ENCODE data around the gene TULP1. TPM values are rescaled to one million over a fixed set of nuclear protein-coding genes. Genes with fewer than 3 reads are reported as not detected.

The TULP1 gene
- total and polyA plus RNA-seq, 2 of the 13 experiments (the other 11 are each of a cell fraction or from before 2014, with no cell fraction given) = not detected

DNA sequence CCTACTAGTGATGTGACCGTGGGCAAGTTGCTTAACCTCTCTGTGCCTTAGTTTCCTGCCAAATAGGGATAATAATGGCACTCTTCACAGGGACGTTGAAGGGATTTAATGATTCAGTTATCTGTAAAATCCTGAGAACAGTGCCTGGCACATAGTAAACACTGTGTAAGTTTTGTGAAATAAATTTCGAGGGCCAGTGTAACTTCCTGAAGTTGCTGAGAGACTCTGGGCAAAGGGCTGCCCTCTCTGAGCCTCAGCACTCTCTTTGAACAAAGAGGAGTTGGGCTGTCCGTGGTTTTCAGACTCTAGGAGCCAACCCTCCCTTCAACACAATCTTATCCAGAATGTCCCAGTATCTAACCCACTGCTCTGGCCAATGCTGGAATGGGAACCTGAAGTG lies 13.3 kb downstream of the TULP1 start:
- TF ChIP-seq ZNF589 (CRISPR knock-in tag; conservative IDR thresholded peaks at IDR 0.05) = no peak
- peak; percentile 21; the same call in 1 of the 2 replicates for TF ChIP-seq ZNF768 (CRISPR knock-in tag; IDR thresholded peaks at IDR 0.05)
- ATAC-seq = no peak
- POLR2A ChIA-PET = no interaction called here
- H3K9me3 ChIP-seq (ENCODE audit: low read length) = no peaks in the 10 kb centered on the region
- H3K4me2 ChIP-seq (ENCODE audit: low read depth, low read length) = no peak overlapping the region
- H3K36me3 ChIP-seq (replicated peaks in 1 of 2; ENCODE audit: control insufficient read depth in 1 of 2, insufficient read depth in 2 of 2, low read length in 2 of 2) = no peaks in the 10 kb centered on the region
- H4K20me1 ChIP-seq (ENCODE audit: insufficient read depth, low read length) = peaks cover 14% of the 10 kb centered on the region; the same call in 1 of the 2 replicates
- H3K79me2 ChIP-seq (ENCODE audit: insufficient read depth, low read length) = peaks cover 19% of the 10 kb centered on the region
- H3K27ac ChIP-seq (ENCODE audit: extremely low read length, insufficient read depth, low read length) = no peak overlapping the region
- 26% methylated on average over 4 of the region's 4 CpGs for whole genome bisulfite sequencing (ENCODE audit: low lambda C conversion rate)
- no TSS peak for BruUV-seq (replicated peaks)
- H2AFZ ChIP-seq (ENCODE audit: low read length) = no peak overlapping the region
- CTCF ChIA-PET (ENCODE audit: low intra/inter-chr PET ratio, low total read pairs) = no interaction called here
- peaks cover 44% of the 10 kb centered on the region for H3K4me1 ChIP-seq (ENCODE audit: insufficient read depth, low read length)
- H3K4me3 ChIP-seq (replicated peaks in 1 of 3; ENCODE audit: insufficient read depth in 1 of 3, low read depth in 2 of 3, low read length in 3 of 3) = no peak overlapping the region
- intact Hi-C loops (cut with micrococcal nuclease; ENCODE audit: unreplicated experiment) = no loop called here
- FAIRE-seq = no peak
- peaks cover 6 to 39% of the 10 kb centered on the region in 2 experiments; a peak in 4 of 5 replicates for H3K27me3 ChIP-seq (ENCODE audit: control insufficient read depth in 1 of 2, insufficient read depth in 2 of 2, low read length in 2 of 2)
- DNase-seq (ENCODE audit: low spot score) = no peak
- in situ Hi-C loops (cut with HindIII; ENCODE audit: extremely low pct_ligation_motif_present, low pct_unique_long_range_greater_than_20kb) = no loop called here
- no peak overlapping the region for H3K9ac ChIP-seq (ENCODE audit: insufficient read depth, low read depth, low read length)

DNA sequence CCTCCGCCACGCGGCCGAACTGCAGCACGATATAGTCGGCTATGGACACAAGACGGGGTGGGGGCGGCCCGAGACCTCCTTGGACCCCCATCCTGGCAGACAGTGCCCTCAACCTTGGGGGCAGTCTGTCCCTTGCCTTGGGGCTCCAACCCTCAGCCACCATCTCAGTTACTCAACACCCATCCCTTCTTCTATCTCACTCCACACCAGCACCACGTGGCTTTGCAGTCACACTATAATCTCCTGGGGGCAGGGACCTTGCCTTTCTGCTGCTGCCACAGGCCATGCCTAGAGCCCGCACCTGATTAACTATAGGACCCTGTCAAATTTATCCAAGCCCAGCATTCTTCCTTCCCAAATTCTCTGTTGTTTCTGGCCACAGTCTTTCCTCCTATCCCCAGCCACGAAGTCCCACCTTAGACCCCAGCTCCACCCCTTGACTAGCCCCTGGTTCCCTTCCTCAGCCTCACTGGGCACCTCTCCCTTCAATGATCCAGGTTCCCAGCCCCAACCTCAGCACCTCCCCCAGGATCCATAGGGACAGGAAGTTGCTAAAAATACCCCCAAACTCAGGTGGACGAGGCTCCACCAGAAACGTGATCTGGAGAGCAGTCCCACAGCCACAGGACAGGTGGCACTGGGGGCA lies 14.2 kb downstream of the TULP1 start:
- peak overlapping the region in 1 of 3 experiments; percentile 95; a peak in 4 of 6 replicates for H3K4me3 ChIP-seq (replicated peaks in 1 of 3; ENCODE audit: insufficient read depth in 1 of 3, low read depth in 2 of 3, low read length in 3 of 3)
- H3K27me3 ChIP-seq (ENCODE audit: control insufficient read depth in 1 of 2, insufficient read depth in 2 of 2, low read length in 2 of 2) = peaks cover 6 to 32% of the 10 kb centered on the region in 2 experiments; a peak in 4 of 5 replicates
- no peak overlapping the region for H3K27ac ChIP-seq (ENCODE audit: extremely low read length, insufficient read depth, low read length)
- H3K9me3 ChIP-seq (ENCODE audit: low read length) = no peaks in the 10 kb centered on the region
- TSS peak; percentile 73 for BruUV-seq (replicated peaks)
- DNase-seq (ENCODE audit: low spot score) (no peak), FAIRE-seq (no peak), ATAC-seq (no peak)
- no peak overlapping the region for H2AFZ ChIP-seq (ENCODE audit: low read length)
- intact Hi-C loops (cut with micrococcal nuclease; ENCODE audit: unreplicated experiment) = no loop called here
- peaks cover 52% of the 10 kb centered on the region for H3K4me1 ChIP-seq (ENCODE audit: insufficient read depth, low read length)
- peaks cover 27% of the 10 kb centered on the region for H3K79me2 ChIP-seq (ENCODE audit: insufficient read depth, low read length)
- H3K4me2 ChIP-seq (ENCODE audit: low read depth, low read length) = peak overlapping the region; percentile 69
- H3K36me3 ChIP-seq (replicated peaks in 1 of 2; ENCODE audit: control insufficient read depth in 1 of 2, insufficient read depth in 2 of 2, low read length in 2 of 2) = peaks cover 0 to 2% of the 10 kb centered on the region in 2 experiments; a peak in 1 of 5 replicates
- whole genome bisulfite sequencing (ENCODE audit: low lambda C conversion rate) = 55% methylated on average over 11 of the region's 14 CpGs
- in situ Hi-C loops (cut with HindIII; ENCODE audit: extremely low pct_ligation_motif_present, low pct_unique_long_range_greater_than_20kb) = no loop called here
- POLR2A ChIA-PET = interaction anchor here (0.6 to 4.0 kb wide), 8 partner anchors 11 to 422 kb away, joined by 3 to 88 read pairs (median 3); partner anchors contain the start of genes RPL10A and SRPK1
- H4K20me1 ChIP-seq (ENCODE audit: insufficient read depth, low read length) = peaks cover 23% of the 10 kb centered on the region; the same call in 1 of the 2 replicates
- CTCF ChIA-PET (ENCODE audit: low intra/inter-chr PET ratio, low total read pairs) = no interaction called here
- no peak overlapping the region for H3K9ac ChIP-seq (ENCODE audit: insufficient read depth, low read depth, low read length)
- TF ChIP-seq TMF1 (CRISPR knock-in tag; IDR thresholded peaks at IDR 0.05; ENCODE audit: low read depth) = no peak
- no peak for TF ChIP-seq REL (CRISPR knock-in tag; conservative IDR thresholded peaks at IDR 0.05)
- no peak for TF ChIP-seq ZNF773 (CRISPR knock-in tag; IDR thresholded peaks at IDR 0.05; ENCODE audit: borderline replicate concordance)
- TF ChIP-seq, protein P1, sequence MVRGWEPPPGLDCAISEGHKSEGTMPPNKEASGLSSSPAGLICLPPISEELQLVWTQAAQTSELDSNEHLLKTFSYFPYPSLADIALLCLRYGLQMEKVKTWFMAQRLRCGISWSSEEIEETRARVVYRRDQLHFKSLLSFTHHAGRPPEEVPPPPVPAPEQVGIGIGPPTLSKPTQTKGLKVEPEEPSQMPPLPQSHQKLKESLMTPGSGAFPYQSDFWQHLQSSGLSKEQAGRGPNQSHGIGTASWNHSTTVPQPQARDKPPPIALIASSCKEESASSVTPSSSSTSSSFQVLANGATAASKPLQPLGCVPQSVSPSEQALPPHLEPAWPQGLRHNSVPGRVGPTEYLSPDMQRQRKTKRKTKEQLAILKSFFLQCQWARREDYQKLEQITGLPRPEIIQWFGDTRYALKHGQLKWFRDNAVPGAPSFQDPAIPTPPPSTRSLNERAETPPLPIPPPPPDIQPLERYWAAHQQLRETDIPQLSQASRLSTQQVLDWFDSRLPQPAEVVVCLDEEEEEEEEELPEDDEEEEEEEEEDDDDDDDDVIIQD (CRISPR knock-in tag; IDR thresholded peaks at IDR 0.05; ENCODE audit: low read depth) = no peak
- no peak for TF ChIP-seq SOX6 (IDR thresholded peaks at IDR 0.05)
- no peak for TF ChIP-seq SOX6 (CRISPR knock-in tag; IDR thresholded peaks at IDR 0.05)
- no peak for TF ChIP-seq NFYC (CRISPR knock-in tag; IDR thresholded peaks at IDR 0.05)
- TF ChIP-seq, protein P2, sequence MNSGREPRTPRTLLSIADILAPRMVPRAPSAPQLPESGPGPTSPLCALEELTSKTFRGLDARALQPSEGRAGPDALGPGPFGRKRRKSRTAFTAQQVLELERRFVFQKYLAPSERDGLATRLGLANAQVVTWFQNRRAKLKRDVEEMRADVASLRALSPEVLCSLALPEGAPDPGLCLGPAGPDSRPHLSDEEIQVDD (CRISPR knock-in tag; IDR thresholded peaks at IDR 0.05; ENCODE audit: borderline replicate concordance) = no peak
- no peak for TF ChIP-seq KLF12 (CRISPR knock-in tag; IDR thresholded peaks at IDR 0.05; ENCODE audit: borderline replicate concordance)
- TF ChIP-seq ZSCAN25 (CRISPR knock-in tag; IDR thresholded peaks at IDR 0.05) = no peak
- TF ChIP-seq ZBTB7A (CRISPR knock-in tag; IDR thresholded peaks at IDR 0.05) = 0 out of 2 replicates have a peak, but pooled peaks have one; percentile 2
- TF ChIP-seq, protein P3, sequence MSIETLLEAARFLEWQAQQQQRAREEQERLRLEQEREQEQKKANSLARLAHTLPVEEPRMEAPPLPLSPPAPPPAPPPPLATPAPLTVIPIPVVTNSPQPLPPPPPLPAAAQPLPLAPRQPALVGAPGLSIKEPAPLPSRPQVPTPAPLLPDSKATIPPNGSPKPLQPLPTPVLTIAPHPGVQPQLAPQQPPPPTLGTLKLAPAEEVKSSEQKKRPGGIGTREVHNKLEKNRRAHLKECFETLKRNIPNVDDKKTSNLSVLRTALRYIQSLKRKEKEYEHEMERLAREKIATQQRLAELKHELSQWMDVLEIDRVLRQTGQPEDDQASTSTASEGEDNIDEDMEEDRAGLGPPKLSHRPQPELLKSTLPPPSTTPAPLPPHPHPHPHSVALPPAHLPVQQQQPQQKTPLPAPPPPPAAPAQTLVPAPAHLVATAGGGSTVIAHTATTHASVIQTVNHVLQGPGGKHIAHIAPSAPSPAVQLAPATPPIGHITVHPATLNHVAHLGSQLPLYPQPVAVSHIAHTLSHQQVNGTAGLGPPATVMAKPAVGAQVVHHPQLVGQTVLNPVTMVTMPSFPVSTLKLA (IDR thresholded peaks at IDR 0.05) = peak; percentile 10; the same call in 1 of the 2 replicates
